WTC11 (cell line): Measurements from ENCODE around the gene KAZN. TPM values are rescaled to one million over a fixed set of nuclear protein-coding genes. Genes with fewer than 3 reads are reported as not detected.

Experiments
- ATAC-seq: fragments of 200-7000 bp; cut with Tn5 transposase; 2 replicates; pipeline ENCODE4 v1.10.0; 2021; ENCODE audit warnings: mild to moderate bottlenecking, moderate library complexity
- CTCF ChIA-PET: fragments of 300-600 bp; sonication (Branson Sonifier 250); formaldehyde crosslinking; loops from one replicate; lab custom pipeline; 2021; ENCODE audit warnings: antibody characterized with exemption; lab: Charles Lee
- POLR2A ChIA-PET: fragments of 350-600 bp; sonication (Branson Sonifier 250); formaldehyde crosslinking; loops from one replicate; lab custom pipeline; 2021; ENCODE audit warnings: antibody characterized with exemption; lab: Charles Lee
- DNase-seq: peaks from one replicate; pipeline ENCODE4 v3.0.0; 2021; ENCODE audit warnings: low spot score
- H3K27ac Mint-ChIP-seq: 2 replicates; pipeline ENCODE4 v1.8.0; 2021; ENCODE audit warnings: mixed read lengths
- H3K27me3 Mint-ChIP-seq: 2 replicates; pipeline ENCODE4 v1.8.0; 2021; ENCODE audit warnings: low read depth, mild to moderate bottlenecking, moderate library complexity, mixed read lengths
- H3K36me3 Mint-ChIP-seq: 2 replicates; pipeline ENCODE4 v1.8.0; 2021; ENCODE audit warnings: mixed read lengths
- H3K4me1 Mint-ChIP-seq: 2 replicates; pipeline ENCODE4 v1.8.0; 2022; ENCODE audit warnings: mixed read lengths
- H3K4me3 Mint-ChIP-seq: 2 replicates; pipeline ENCODE4 v1.8.0; 2021; ENCODE audit warnings: mild to moderate bottlenecking, moderate library complexity, mixed read lengths
- H3K9me3 Mint-ChIP-seq: 2 replicates; pipeline ENCODE4 v1.8.0; 2021; ENCODE audit warnings: mixed read lengths
- CREB1 ChIP-seq: sonication (generic); formaldehyde crosslinking; IDR thresholded peaks from 2 replicates; pipeline ENCODE4 v1.8.0; 2023; ENCODE audit warnings: mild to moderate bottlenecking, missing genetic modification reagents
- E2F1 ChIP-seq: sonication (generic); formaldehyde crosslinking; IDR thresholded peaks from 2 replicates; pipeline ENCODE4 v1.8.0; 2022; ENCODE audit warnings: mild to moderate bottlenecking, missing genetic modification reagents
- E2F4 ChIP-seq: sonication (generic); formaldehyde crosslinking; IDR thresholded peaks from 2 replicates; pipeline ENCODE4 v1.8.1; 2022; ENCODE audit warnings: low read depth, mild to moderate bottlenecking, moderate library complexity, missing genetic modification reagents, borderline replicate concordance
- E2F5 ChIP-seq: sonication (generic); formaldehyde crosslinking; IDR thresholded peaks from 2 replicates; pipeline ENCODE4 v1.8.1; 2022; ENCODE audit warnings: mild to moderate bottlenecking, moderate library complexity, missing genetic modification reagents
- GRHL2 ChIP-seq: fragments of 250-450 bp; sonication (Bioruptor Pico); IDR thresholded peaks from 2 replicates; pipeline ENCODE4 v1.8.0; 2022; ENCODE audit warnings: mild to moderate bottlenecking, moderate library complexity; ENCODE audit not compliant: insufficient replicate concordance, severe bottlenecking
- JAZF1 ChIP-seq: fragments of 250-450 bp; sonication (Bioruptor Pico); IDR thresholded peaks from 2 replicates; pipeline ENCODE4 v1.9.0; 2021; ENCODE audit warnings: moderate library complexity, mild to moderate bottlenecking, inconsistent platforms
- JUN ChIP-seq: sonication (generic); formaldehyde crosslinking; IDR thresholded peaks from 2 replicates; pipeline ENCODE4 v1.8.0; 2023; ENCODE audit warnings: mild to moderate bottlenecking, missing genetic modification reagents
- NFYB ChIP-seq: sonication (generic); formaldehyde crosslinking; conservative IDR thresholded peaks from 2 replicates; pipeline ENCODE4 v1.8.0; 2022; ENCODE audit warnings: low read depth, missing genetic modification reagents
- OVOL2 ChIP-seq: fragments of 250-450 bp; sonication (Bioruptor Pico); IDR thresholded peaks from 2 replicates; pipeline ENCODE4 v1.9.0; 2021; ENCODE audit warnings: mild to moderate bottlenecking, borderline replicate concordance
- PRDM15 ChIP-seq: sonication (generic); formaldehyde crosslinking; IDR thresholded peaks from 2 replicates; pipeline ENCODE4 v1.8.0; 2022; ENCODE audit warnings: missing genetic modification reagents
- PREB ChIP-seq: sonication (generic); formaldehyde crosslinking; IDR thresholded peaks from 2 replicates; pipeline ENCODE4 v1.8.1; 2022; ENCODE audit warnings: mild to moderate bottlenecking, missing genetic modification reagents, moderate library complexity, borderline replicate concordance
- SMAD3 ChIP-seq: sonication (generic); formaldehyde crosslinking; IDR thresholded peaks from 2 replicates; pipeline ENCODE4 v1.8.0; 2022; ENCODE audit warnings: missing genetic modification reagents, mild to moderate bottlenecking, borderline replicate concordance
- SMAD4 ChIP-seq: sonication (generic); formaldehyde crosslinking; IDR thresholded peaks from 2 replicates; pipeline ENCODE4 v1.8.0; 2022; ENCODE audit warnings: mild to moderate bottlenecking, missing genetic modification reagents
- TCF7 ChIP-seq: sonication (generic); formaldehyde crosslinking; IDR thresholded peaks from 2 replicates; pipeline ENCODE4 v1.8.0; 2022; ENCODE audit warnings: mild to moderate bottlenecking, low read depth, missing genetic modification reagents, moderate library complexity
- TP53 ChIP-seq: sonication (generic); formaldehyde crosslinking; IDR thresholded peaks from 2 replicates; pipeline ENCODE4 v1.8.1; 2023; ENCODE audit warnings: mild to moderate bottlenecking, missing genetic modification reagents
- ZBTB21 ChIP-seq: sonication (generic); formaldehyde crosslinking; IDR thresholded peaks from 2 replicates; pipeline ENCODE4 v1.8.1; 2023; ENCODE audit warnings: mild to moderate bottlenecking, missing genetic modification reagents, borderline replicate concordance
- ZMAT4 ChIP-seq: fragments of 250-450 bp; sonication (Bioruptor Pico); IDR thresholded peaks from 2 replicates; pipeline ENCODE4 v1.9.0; 2021; ENCODE audit warnings: mild to moderate bottlenecking
- ZNF281 ChIP-seq: sonication (generic); formaldehyde crosslinking; IDR thresholded peaks from 2 replicates; pipeline ENCODE4 v1.8.0; 2023; ENCODE audit warnings: mild to moderate bottlenecking, missing genetic modification reagents
- ZNF396 ChIP-seq: fragments of 250-450 bp; sonication (Bioruptor Pico); IDR thresholded peaks from 2 replicates; pipeline ENCODE4 v1.8.0; 2021; ENCODE audit warnings: mild to moderate bottlenecking, moderate library complexity, borderline replicate concordance
- ZNF423 ChIP-seq: fragments of 250-450 bp; sonication (Bioruptor Pico); IDR thresholded peaks from 2 replicates; pipeline ENCODE4 v2.1.2; 2022; ENCODE audit warnings: mild to moderate bottlenecking, moderate library complexity
- total RNA-seq: library from RNA; stranded (reverse); gene quantifications from 3 replicates; pipeline ENCODE4 v1.2.3, GENCODE V29; 2021

KAZN gene
- total RNA-seq, 1 experiment from 2014 or later = 19.9 TPM

- no peak for TF ChIP-seq PREB (CRISPR knock-in tag)
Observed at GRCh38 chr1:14862114-14862771, 263.8 kb downstream of the KAZN start (continued).

GRCh38 chr1:14865106-14865505, 266.6 kb downstream of the KAZN start:
- no peaks in the 10 kb centered on the region for H3K9me3 Mint-ChIP-seq
- CTCF ChIA-PET = interaction anchor here (1.4 kb wide), 1 partner anchor 525 kb away, joined by 3 read pairs; no protein-coding TSS in a partner anchor
- ATAC-seq (no peak), DNase-seq (no peak)
- no peak for TF ChIP-seq SMAD4 (CRISPR knock-in tag)
- no peak for TF ChIP-seq ZNF423
- no peak for TF ChIP-seq ZBTB21 (CRISPR knock-in tag)
- no peak for TF ChIP-seq JAZF1 (CRISPR knock-in tag)
- TF ChIP-seq JUN (CRISPR knock-in tag) = no peak
- TF ChIP-seq ZMAT4 (CRISPR knock-in tag) = no peak
- no peak for TF ChIP-seq ZNF396 (CRISPR knock-in tag)
- TF ChIP-seq NFYB (CRISPR knock-in tag) = no peak
- no peak for TF ChIP-seq CREB1 (CRISPR knock-in tag)
- TF ChIP-seq PRDM15 (CRISPR knock-in tag) = no peak
- no peak for TF ChIP-seq OVOL2
- TF ChIP-seq TP53 = no peak
- no peak for TF ChIP-seq E2F5 (CRISPR knock-in tag)
- no peak for TF ChIP-seq E2F1 (CRISPR knock-in tag)
- TF ChIP-seq TCF7 (CRISPR knock-in tag) = no peak
- no peak for TF ChIP-seq E2F4 (CRISPR knock-in tag)
- TF ChIP-seq SMAD3 (CRISPR knock-in tag) = no peak
- no peak for TF ChIP-seq ZNF281 (CRISPR knock-in tag)
- TF ChIP-seq GRHL2 (CRISPR knock-in tag) = no peak
- POLR2A ChIA-PET = no interaction called here
- no peak overlapping the region for H3K4me3 Mint-ChIP-seq
- no peaks in the 10 kb centered on the region for H3K27me3 Mint-ChIP-seq
- H3K4me1 Mint-ChIP-seq = peaks cover 9% of the 10 kb centered on the region
- no peak overlapping the region for H3K27ac Mint-ChIP-seq
- no peaks in the 10 kb centered on the region for H3K36me3 Mint-ChIP-seq
